Stomach (tissue), 9 donors: Measurements from ENCODE around the gene SIX5. TPM values are rescaled to one million over a fixed set of nuclear protein-coding genes. Genes with fewer than 3 reads are reported as not detected.

Source experiments
- DNase-seq, 2 donors: peaks; one replicate each; pipeline versions ENCODE4 v3.0.0 to v3.0.0-alpha.2; 2013 to 2019
- H3K27ac ChIP-seq, 5 donors: fragments of 200-600 bp in 4 of 5; sonication (generic) in 4 of 5; one replicate each; pipeline ENCODE4 v1.5.1; 2013 to 2019; ENCODE audit warnings: mild to moderate bottlenecking in 1 of 5, moderate library complexity in 1 of 5
- H3K27me3 ChIP-seq, 3 donors: fragments of 200-600 bp; sonication (generic); one replicate each; pipeline ENCODE4 v1.5.1; 2017 to 2019; ENCODE audit warnings: mixed run types in 1 of 3
- H3K36me3 ChIP-seq, 4 donors: fragments of 200-600 bp; sonication (generic); 1 replicate in 3 of 4; 2 replicates in 1 of 4; pipeline ENCODE4 v1.5.1; 2016 to 2019
- H3K4me1 ChIP-seq, 4 donors: fragments of 200-600 bp; sonication (generic); one replicate each; pipeline ENCODE4 v1.5.1; 2016 to 2019
- H3K4me3 ChIP-seq, 4 donors: fragments of 200-600 bp; sonication (generic) in 3 of 4; one replicate each; pipeline ENCODE4 v1.5.1; 2016 to 2019; ENCODE audit warnings: mild to moderate bottlenecking in 1 of 4
- H3K9me3 ChIP-seq, 4 donors: fragments of 200-600 bp; sonication (generic); one replicate each; pipeline ENCODE4 v1.5.1; 2016 to 2019
- CTCF ChIP-seq, 7 experiments: fragments of 450-650 bp in 4 of 7; fragments of 200-600 bp in 3 of 7; sonication (generic) in 3 of 7; IDR thresholded peaks; one replicate each; pipeline ENCODE4 v1.5.1; 2016 to 2019; ENCODE audit warnings: antibody characterized with exemption in 7 of 7, control low read depth in 2 of 7, mild to moderate bottlenecking in 1 of 7
- EP300 ChIP-seq: sonication (generic); formaldehyde crosslinking; IDR thresholded peaks from one replicate; pipeline ENCODE4 v1.6.1; 2017; ENCODE audit warnings: antibody characterized with exemption
- POLR2A ChIP-seq, 4 donors: fragments of 450-650 bp; IDR thresholded peaks; one replicate each; pipeline ENCODE4 v1.6.1; 2016; ENCODE audit warnings: antibody characterized with exemption in 4 of 4, control low read depth in 2 of 4, mild to moderate bottlenecking in 1 of 4, moderate library complexity in 1 of 4
- POLR2AphosphoS5 ChIP-seq, 3 donors: sonication (generic); formaldehyde crosslinking; IDR thresholded peaks; one replicate each; pipeline ENCODE4 v1.6.1; 2016; ENCODE audit warnings: antibody characterized with exemption in 3 of 3
- WGBS, 5 donors: extraction: QIAGEN DNeasy Blood & Tissue Kit in 3 of 5; methylation state at CpG; one replicate each; pipeline versions ENCODE4 v1.1.5 to v1.1.7; 2013 to 2018; 5-methylcytosine and 5-hydroxymethylcytosine counted together
- intact Hi-C: fragments of 100-400 bp; cut with DNase I; formaldehyde crosslinking; loops from one replicate; pipeline ENCODE4 v1.15.1; 2023; ENCODE audit warnings: low total_unique reads
- polyA plus RNA-seq, 3 donors: library from polyadenylated mRNA; stranded (reverse); fragments of 200-250 nt; gene quantifications; one replicate each; pipeline ENCODE4 v1.2.3, GENCODE V29; 2013
- total RNA-seq, 5 donors: library from RNA; depleted of rRNA; stranded (reverse); fragments of >200 nt; gene quantifications; one replicate each; pipeline versions ENCODE4 v1.1.0 to v1.2.3, GENCODE V29; 2014 to 2016
- donor health status: healthy with polysubstance abuse.
- donor health status: Bipolar disorder and iron deficiency.
- donor health status: healthy.

Gene SIX5
- total and polyA plus RNA-seq, 8 donors: 4.0 to 39.1 (median 19.9) TPM

GRCh38 chr19:45798995-45799517, 30.0 kb upstream of the SIX5 start:
- peak; percentile 63 to 87 for DNase-seq

GRCh38 chr19:45794627-45795026, 25.6 kb upstream of the SIX5 start:
- WGBS, 5 donors: 78 to 92% (median 82%) methylated on average over 2 of the region's 2 CpGs
- TF ChIP-seq POLR2A (IDR thresholded peaks at IDR 0.05): no peak
- no peak for TF ChIP-seq CTCF (IDR thresholded peaks at IDR 0.05)
- TF ChIP-seq POLR2AphosphoS5 (IDR thresholded peaks at IDR 0.05): no peak
- no peak for TF ChIP-seq EP300
- DNase-seq: no peak
- H3K4me1 ChIP-seq: peaks cover 17 to 39% (median 33%) of the 10 kb centered on the region in 4 donors
- peaks cover 10 to 14% (median 13%) of the 10 kb centered on the region in 4 donors for H3K36me3 ChIP-seq
- H3K27me3 ChIP-seq: peaks cover 0 to 15% (median 0%) of the 10 kb centered on the region in 3 donors
- no peak overlapping the region for H3K27ac ChIP-seq
- no peak overlapping the region for H3K4me3 ChIP-seq
- intact Hi-C loops: no loop called here
- no peaks in the 10 kb centered on the region for H3K9me3 ChIP-seq

More at GRCh38 chr19:45798995-45799517, 30.0 kb upstream of the SIX5 start:
- H3K4me3 ChIP-seq: no peak overlapping the region
- peaks cover 0 to 42% (median 0%) of the 10 kb centered on the region in 3 donors for H3K27me3 ChIP-seq
- TF ChIP-seq POLR2A (IDR thresholded peaks at IDR 0.05) (no peak), CTCF (IDR thresholded peaks at IDR 0.05) (peak in 5 of 7 experiments; percentile 86 to 94 (median 93)), POLR2AphosphoS5 (IDR thresholded peaks at IDR 0.05) (peak in 2 of 3 donors; percentile 31 to 56), EP300 (no peak)
- H3K36me3 ChIP-seq: no peaks in the 10 kb centered on the region
- H3K27ac ChIP-seq: no peak overlapping the region
- WGBS, 5 donors: 5 to 9% (median 6%) methylated on average over 10 of the region's 10 CpGs
- no peaks in the 10 kb centered on the region for H3K9me3 ChIP-seq
- intact Hi-C loops: no loop called here
- peaks cover 0 to 15% (median 8%) of the 10 kb centered on the region in 4 donors for H3K4me1 ChIP-seq

- TF ChIP-seq POLR2AphosphoS5 (IDR thresholded peaks at IDR 0.05) (no peak), POLR2A (IDR thresholded peaks at IDR 0.05) (no peak), CTCF (IDR thresholded peaks at IDR 0.05) (no peak), EP300 (no peak)
- Histone ChIP-seq H3K4me1 (peaks cover 17 to 34% (median 27%) of the 10 kb centered on the region in 4 donors), H3K36me3 (peaks cover 18 to 21% (median 20%) of the 10 kb centered on the region in 4 donors), H3K9me3 (no peaks in the 10 kb centered on the region), H3K27me3 (peaks cover 0 to 22% (median 0%) of the 10 kb centered on the region in 3 donors), H3K27ac (no peak overlapping the region), H3K4me3 (no peak overlapping the region)
- DNase-seq: peak in 1 of 2 donors; percentile 16
- WGBS, 5 donors: 42 to 66% (median 50%) methylated on average over 6 of the region's 6 CpGs
- intact Hi-C loops: no loop called here
Observed at GRCh38 chr19:45793876-45794275, 24.8 kb upstream of the SIX5 start.

- H3K27ac ChIP-seq: peak overlapping the region in 4 of 5 donors; percentile 28 to 86 (median 52)
- intact Hi-C loops: no loop called here
- peaks cover 0 to 27% (median 0%) of the 10 kb centered on the region in 3 donors for H3K27me3 ChIP-seq
- no peak for DNase-seq
- TF ChIP-seq EP300 (no peak), CTCF (IDR thresholded peaks at IDR 0.05) (no peak), POLR2A (IDR thresholded peaks at IDR 0.05) (no peak), POLR2AphosphoS5 (IDR thresholded peaks at IDR 0.05) (no peak)
- WGBS, 5 donors: 29 to 43% (median 35%) methylated on average over 3 of the region's 3 CpGs
- H3K4me1 ChIP-seq: peaks cover 17 to 30% (median 22%) of the 10 kb centered on the region in 4 donors
- H3K9me3 ChIP-seq: no peaks in the 10 kb centered on the region
- peak overlapping the region in 1 of 4 donors; percentile 83 for H3K4me3 ChIP-seq
- peaks cover 25 to 28% (median 27%) of the 10 kb centered on the region in 4 donors for H3K36me3 ChIP-seq
Observed at GRCh38 chr19:45793178-45793564, 24.1 kb upstream of the SIX5 start.
